GM23338 (cell line): ENCODE results near the gene PPP1R15B. TPM values are rescaled to one million over a fixed set of nuclear protein-coding genes. Genes with fewer than 3 reads are reported as not detected.

Source experiments
- ATAC-seq: fragments of 200-7000 bp; cut with Tn5 transposase; 3 replicates; pipeline ENCODE4 v1.9.1; 2020
- DNase-seq: peaks from one replicate; pipeline ENCODE4 v3.0.0-alpha.2; 2015; ENCODE audit warnings: low spot score
- H2AFZ ChIP-seq: fragments of 200-600 bp; sonication (generic); 2 replicates; pipeline ENCODE4 v1.8.0; 2016; ENCODE audit warnings: antibody characterized with exemption, mild to moderate bottlenecking, moderate library complexity
- H3F3A ChIP-seq: fragments of 200-600 bp; sonication (generic); replicated peaks from 2 replicates; pipeline ENCODE4 v1.8.0; 2017; ENCODE audit warnings: antibody characterized with exemption, mixed run types, low read depth
- H3K27ac ChIP-seq: fragments of 200-600 bp; sonication (generic); 2 replicates; pipeline ENCODE4 v1.6.1; 2016; ENCODE audit warnings: low read depth
- H3K27me3 ChIP-seq: fragments of 200-600 bp; sonication (generic); 2 replicates; pipeline ENCODE4 v1.8.0; 2016; ENCODE audit warnings: mild to moderate bottlenecking, mixed run types, moderate library complexity; ENCODE audit not compliant: insufficient read depth
- H3K36me3 ChIP-seq: fragments of 200-600 bp; sonication (generic); 2 replicates; pipeline ENCODE4 v1.8.0; 2016; ENCODE audit warnings: mild to moderate bottlenecking; ENCODE audit not compliant: insufficient read depth
- H3K4me1 ChIP-seq: fragments of 200-600 bp; sonication (generic); 2 replicates; pipeline ENCODE4 v1.8.0; 2016; ENCODE audit warnings: mild to moderate bottlenecking, moderate library complexity; ENCODE audit not compliant: insufficient read depth
- H3K4me2 ChIP-seq: fragments of 200-600 bp; sonication (generic); 2 replicates; pipeline ENCODE4 v1.7.1; 2017; ENCODE audit warnings: mixed run types
- H3K4me3 ChIP-seq: fragments of 200-600 bp; sonication (generic); 2 replicates; pipeline ENCODE4 v1.6.1; 2016; ENCODE audit warnings: mixed run types
- H3K79me2 ChIP-seq: fragments of 200-600 bp; sonication (generic); replicated peaks from 2 replicates; pipeline ENCODE4 v1.8.0; 2017; ENCODE audit warnings: mild to moderate bottlenecking; ENCODE audit not compliant: insufficient read depth
- H3K9me2 ChIP-seq: fragments of 200-600 bp; sonication (generic); 2 replicates; pipeline ENCODE4 v1.8.0; 2017; ENCODE audit not compliant: insufficient read depth
- H4K20me1 ChIP-seq: fragments of 200-600 bp; sonication (generic); replicated peaks from 2 replicates; pipeline ENCODE4 v1.8.0; 2017; ENCODE audit warnings: mild to moderate bottlenecking; ENCODE audit not compliant: insufficient read depth
- H3K27ac Mint-ChIP-seq: 2 replicates; pipeline ENCODE4 v1.8.0; 2020; ENCODE audit warnings: inconsistent platforms, mild to moderate bottlenecking, moderate library complexity, mixed read lengths
- H3K27me3 Mint-ChIP-seq: 3 replicates; pipeline ENCODE4 v1.8.0; 2022; ENCODE audit warnings: low read depth, mild to moderate bottlenecking, moderate library complexity, mixed read lengths, inconsistent platforms; ENCODE audit not compliant: insufficient read depth, poor library complexity
- H3K36me3 Mint-ChIP-seq: 3 replicates; pipeline ENCODE4 v1.8.0; 2021; ENCODE audit warnings: low read depth, mild to moderate bottlenecking, inconsistent platforms, moderate library complexity, mixed read lengths
- H3K4me1 Mint-ChIP-seq: 3 replicates; pipeline ENCODE4 v1.8.0; 2020; ENCODE audit warnings: mild to moderate bottlenecking, inconsistent platforms, mixed read lengths
- H3K4me3 Mint-ChIP-seq: 3 replicates; pipeline ENCODE4 v1.8.0; 2021; ENCODE audit warnings: moderate library complexity, mild to moderate bottlenecking, inconsistent platforms, mixed read lengths
- H3K9me3 Mint-ChIP-seq: 3 replicates; pipeline ENCODE4 v1.8.0; 2020; ENCODE audit warnings: moderate library complexity, mild to moderate bottlenecking, inconsistent platforms, mixed read lengths
- CREB1 ChIP-seq: fragments of 250-450 bp; sonication (Bioruptor Pico); IDR thresholded peaks from 2 replicates; pipeline ENCODE4 v1.5.0; 2020; ENCODE audit warnings: low read depth, mild to moderate bottlenecking, moderate library complexity
- EZH2 ChIP-seq: fragments of 200-600 bp; sonication (generic); IDR thresholded peaks from one replicate; pipeline ENCODE4 v1.8.0; 2017; ENCODE audit warnings: antibody characterized with exemption, mild to moderate bottlenecking, low read depth; ENCODE audit not compliant: unreplicated experiment
- EZH2phosphoT487 ChIP-seq: fragments of 200-600 bp; sonication (generic); IDR thresholded peaks from one replicate; pipeline ENCODE4 v1.8.1; 2018; ENCODE audit warnings: antibody characterized with exemption; ENCODE audit not compliant: unreplicated experiment
- JUNB ChIP-seq: IDR thresholded peaks from one replicate; pipeline ENCODE4 v1.6.1; 2016; ENCODE audit warnings: antibody characterized with exemption; ENCODE audit not compliant: unreplicated experiment
- NANOG ChIP-seq: IDR thresholded peaks from 2 replicates; pipeline ENCODE4 v1.6.1; 2016; ENCODE audit warnings: antibody characterized with exemption, borderline replicate concordance
- POLR2AphosphoS5 ChIP-seq: IDR thresholded peaks from 2 replicates; pipeline ENCODE4 v1.6.1; 2016; ENCODE audit warnings: antibody characterized with exemption, low read depth
- STAT1 ChIP-seq: IDR thresholded peaks from one replicate; pipeline ENCODE4 v1.6.1; 2016; ENCODE audit warnings: antibody characterized with exemption; ENCODE audit not compliant: unreplicated experiment
- ZNF114 ChIP-seq: fragments of 250-450 bp; sonication (Bioruptor Pico); IDR thresholded peaks from 2 replicates; pipeline ENCODE4 v1.5.0; 2020; ENCODE audit warnings: mild to moderate bottlenecking, moderate library complexity
- ZNF331 ChIP-seq: fragments of 250-450 bp; sonication (Bioruptor Pico); IDR thresholded peaks from 2 replicates; pipeline ENCODE4 v1.5.0; 2020; ENCODE audit warnings: low read depth, mild to moderate bottlenecking, moderate library complexity
- polyA plus RNA-seq: library from polyadenylated mRNA; unstranded; fragments of >200 nt; fragmentation: Nextera tagmentation; extraction: Ambion mirVana; gene quantifications from 2 replicates; pipeline ENCODE4 v1.2.1, GENCODE V29; 2016
- total RNA-seq: library from RNA; depleted of rRNA; stranded (reverse); fragments of >200 nt; shearing (Covaris generic); gene quantifications from 2 replicates; pipeline ENCODE4 v1.2.3, GENCODE V29; 2014
- TF ChIP-seq, protein P1 (sequence below), 2 experiments: fragments of 200-600 bp in 1 of 2; sonication (generic) in 1 of 2; conservative IDR thresholded peaks; 2 replicates each; pipeline versions ENCODE4 v1.5.1 to v1.6.1; 2016 to 2017; ENCODE audit warnings: antibody characterized with exemption in 2 of 2, low read depth in 2 of 2, mild to moderate bottlenecking in 2 of 2, moderate library complexity in 1 of 2
- TF ChIP-seq, protein P2 (sequence below): IDR thresholded peaks from 2 replicates; pipeline ENCODE4 v1.6.1; 2016; ENCODE audit warnings: antibody characterized with exemption
- TF ChIP-seq, protein P3 (sequence below): IDR thresholded peaks from one replicate; pipeline ENCODE4 v1.6.1; 2018; ENCODE audit warnings: antibody characterized with exemption; ENCODE audit not compliant: unreplicated experiment
- TF ChIP-seq, protein P4 (sequence below): fragments of 250-450 bp; sonication (Bioruptor Pico); IDR thresholded peaks from 2 replicates; pipeline ENCODE4 v1.5.0; 2020; ENCODE audit warnings: mild to moderate bottlenecking, moderate library complexity

The PPP1R15B gene
- total and polyA plus RNA-seq, 2 experiments from 2014 or later = 17.3 to 64.3 TPM

DNA sequence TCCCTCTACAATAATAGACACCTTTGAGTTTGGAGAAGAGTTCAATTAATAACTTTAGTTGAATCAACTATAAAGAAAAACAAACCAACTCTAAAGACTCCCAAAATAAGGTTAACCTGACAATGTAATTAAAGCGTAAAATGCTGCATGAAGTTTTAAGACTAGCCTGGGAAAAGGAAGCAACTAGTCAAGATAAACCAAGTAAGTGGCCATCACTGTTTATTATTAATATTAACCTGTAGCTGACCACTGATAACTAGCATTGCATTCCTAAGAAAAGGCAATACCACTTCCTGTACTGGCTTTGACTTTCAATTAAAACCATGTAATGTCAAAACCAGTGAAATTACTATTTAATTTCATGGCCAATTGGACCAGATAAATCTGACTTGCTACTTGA lies 3.0 kb downstream of the PPP1R15B start:
- Histone ChIP-seq H2AFZ (no peak overlapping the region), H3K4me3 (peak overlapping the region; percentile 97), H4K20me1 (peaks cover 70% of the 10 kb centered on the region), H3F3A (peaks cover 14% of the 10 kb centered on the region; the same call in 1 of the 2 replicates), H3K79me2 (peaks cover 80% of the 10 kb centered on the region), H3K36me3 (peaks cover 21% of the 10 kb centered on the region), H3K27ac (no peak overlapping the region), H3K27me3 (no peaks in the 10 kb centered on the region), H3K9me2 (no peaks in the 10 kb centered on the region), H3K4me2 (peak overlapping the region; percentile 84), H3K4me1 (peaks cover 5% of the 10 kb centered on the region)
- H3K4me3 Mint-ChIP-seq = peak overlapping the region; percentile 94
- DNase-seq = no peak
- H3K9me3 Mint-ChIP-seq = no peaks in the 10 kb centered on the region
- no peak for TF ChIP-seq ZNF331 (CRISPR knock-in tag)
- TF ChIP-seq EZH2 = no peak
- no peak for TF ChIP-seq CREB1
- TF ChIP-seq, protein P1, sequence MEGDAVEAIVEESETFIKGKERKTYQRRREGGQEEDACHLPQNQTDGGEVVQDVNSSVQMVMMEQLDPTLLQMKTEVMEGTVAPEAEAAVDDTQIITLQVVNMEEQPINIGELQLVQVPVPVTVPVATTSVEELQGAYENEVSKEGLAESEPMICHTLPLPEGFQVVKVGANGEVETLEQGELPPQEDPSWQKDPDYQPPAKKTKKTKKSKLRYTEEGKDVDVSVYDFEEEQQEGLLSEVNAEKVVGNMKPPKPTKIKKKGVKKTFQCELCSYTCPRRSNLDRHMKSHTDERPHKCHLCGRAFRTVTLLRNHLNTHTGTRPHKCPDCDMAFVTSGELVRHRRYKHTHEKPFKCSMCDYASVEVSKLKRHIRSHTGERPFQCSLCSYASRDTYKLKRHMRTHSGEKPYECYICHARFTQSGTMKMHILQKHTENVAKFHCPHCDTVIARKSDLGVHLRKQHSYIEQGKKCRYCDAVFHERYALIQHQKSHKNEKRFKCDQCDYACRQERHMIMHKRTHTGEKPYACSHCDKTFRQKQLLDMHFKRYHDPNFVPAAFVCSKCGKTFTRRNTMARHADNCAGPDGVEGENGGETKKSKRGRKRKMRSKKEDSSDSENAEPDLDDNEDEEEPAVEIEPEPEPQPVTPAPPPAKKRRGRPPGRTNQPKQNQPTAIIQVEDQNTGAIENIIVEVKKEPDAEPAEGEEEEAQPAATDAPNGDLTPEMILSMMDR (conservative IDR thresholded peaks at IDR 0.05; ENCODE audit: low read depth in 2 of 2) = no peak
- no peak for TF ChIP-seq STAT1
- TF ChIP-seq POLR2AphosphoS5 = no peak
- TF ChIP-seq, protein P2, sequence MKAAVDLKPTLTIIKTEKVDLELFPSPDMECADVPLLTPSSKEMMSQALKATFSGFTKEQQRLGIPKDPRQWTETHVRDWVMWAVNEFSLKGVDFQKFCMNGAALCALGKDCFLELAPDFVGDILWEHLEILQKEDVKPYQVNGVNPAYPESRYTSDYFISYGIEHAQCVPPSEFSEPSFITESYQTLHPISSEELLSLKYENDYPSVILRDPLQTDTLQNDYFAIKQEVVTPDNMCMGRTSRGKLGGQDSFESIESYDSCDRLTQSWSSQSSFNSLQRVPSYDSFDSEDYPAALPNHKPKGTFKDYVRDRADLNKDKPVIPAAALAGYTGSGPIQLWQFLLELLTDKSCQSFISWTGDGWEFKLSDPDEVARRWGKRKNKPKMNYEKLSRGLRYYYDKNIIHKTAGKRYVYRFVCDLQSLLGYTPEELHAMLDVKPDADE = no peak
- TF ChIP-seq, protein P3, sequence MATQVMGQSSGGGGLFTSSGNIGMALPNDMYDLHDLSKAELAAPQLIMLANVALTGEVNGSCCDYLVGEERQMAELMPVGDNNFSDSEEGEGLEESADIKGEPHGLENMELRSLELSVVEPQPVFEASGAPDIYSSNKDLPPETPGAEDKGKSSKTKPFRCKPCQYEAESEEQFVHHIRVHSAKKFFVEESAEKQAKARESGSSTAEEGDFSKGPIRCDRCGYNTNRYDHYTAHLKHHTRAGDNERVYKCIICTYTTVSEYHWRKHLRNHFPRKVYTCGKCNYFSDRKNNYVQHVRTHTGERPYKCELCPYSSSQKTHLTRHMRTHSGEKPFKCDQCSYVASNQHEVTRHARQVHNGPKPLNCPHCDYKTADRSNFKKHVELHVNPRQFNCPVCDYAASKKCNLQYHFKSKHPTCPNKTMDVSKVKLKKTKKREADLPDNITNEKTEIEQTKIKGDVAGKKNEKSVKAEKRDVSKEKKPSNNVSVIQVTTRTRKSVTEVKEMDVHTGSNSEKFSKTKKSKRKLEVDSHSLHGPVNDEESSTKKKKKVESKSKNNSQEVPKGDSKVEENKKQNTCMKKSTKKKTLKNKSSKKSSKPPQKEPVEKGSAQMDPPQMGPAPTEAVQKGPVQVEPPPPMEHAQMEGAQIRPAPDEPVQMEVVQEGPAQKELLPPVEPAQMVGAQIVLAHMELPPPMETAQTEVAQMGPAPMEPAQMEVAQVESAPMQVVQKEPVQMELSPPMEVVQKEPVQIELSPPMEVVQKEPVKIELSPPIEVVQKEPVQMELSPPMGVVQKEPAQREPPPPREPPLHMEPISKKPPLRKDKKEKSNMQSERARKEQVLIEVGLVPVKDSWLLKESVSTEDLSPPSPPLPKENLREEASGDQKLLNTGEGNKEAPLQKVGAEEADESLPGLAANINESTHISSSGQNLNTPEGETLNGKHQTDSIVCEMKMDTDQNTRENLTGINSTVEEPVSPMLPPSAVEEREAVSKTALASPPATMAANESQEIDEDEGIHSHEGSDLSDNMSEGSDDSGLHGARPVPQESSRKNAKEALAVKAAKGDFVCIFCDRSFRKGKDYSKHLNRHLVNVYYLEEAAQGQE = no peak
- TF ChIP-seq, protein P4, sequence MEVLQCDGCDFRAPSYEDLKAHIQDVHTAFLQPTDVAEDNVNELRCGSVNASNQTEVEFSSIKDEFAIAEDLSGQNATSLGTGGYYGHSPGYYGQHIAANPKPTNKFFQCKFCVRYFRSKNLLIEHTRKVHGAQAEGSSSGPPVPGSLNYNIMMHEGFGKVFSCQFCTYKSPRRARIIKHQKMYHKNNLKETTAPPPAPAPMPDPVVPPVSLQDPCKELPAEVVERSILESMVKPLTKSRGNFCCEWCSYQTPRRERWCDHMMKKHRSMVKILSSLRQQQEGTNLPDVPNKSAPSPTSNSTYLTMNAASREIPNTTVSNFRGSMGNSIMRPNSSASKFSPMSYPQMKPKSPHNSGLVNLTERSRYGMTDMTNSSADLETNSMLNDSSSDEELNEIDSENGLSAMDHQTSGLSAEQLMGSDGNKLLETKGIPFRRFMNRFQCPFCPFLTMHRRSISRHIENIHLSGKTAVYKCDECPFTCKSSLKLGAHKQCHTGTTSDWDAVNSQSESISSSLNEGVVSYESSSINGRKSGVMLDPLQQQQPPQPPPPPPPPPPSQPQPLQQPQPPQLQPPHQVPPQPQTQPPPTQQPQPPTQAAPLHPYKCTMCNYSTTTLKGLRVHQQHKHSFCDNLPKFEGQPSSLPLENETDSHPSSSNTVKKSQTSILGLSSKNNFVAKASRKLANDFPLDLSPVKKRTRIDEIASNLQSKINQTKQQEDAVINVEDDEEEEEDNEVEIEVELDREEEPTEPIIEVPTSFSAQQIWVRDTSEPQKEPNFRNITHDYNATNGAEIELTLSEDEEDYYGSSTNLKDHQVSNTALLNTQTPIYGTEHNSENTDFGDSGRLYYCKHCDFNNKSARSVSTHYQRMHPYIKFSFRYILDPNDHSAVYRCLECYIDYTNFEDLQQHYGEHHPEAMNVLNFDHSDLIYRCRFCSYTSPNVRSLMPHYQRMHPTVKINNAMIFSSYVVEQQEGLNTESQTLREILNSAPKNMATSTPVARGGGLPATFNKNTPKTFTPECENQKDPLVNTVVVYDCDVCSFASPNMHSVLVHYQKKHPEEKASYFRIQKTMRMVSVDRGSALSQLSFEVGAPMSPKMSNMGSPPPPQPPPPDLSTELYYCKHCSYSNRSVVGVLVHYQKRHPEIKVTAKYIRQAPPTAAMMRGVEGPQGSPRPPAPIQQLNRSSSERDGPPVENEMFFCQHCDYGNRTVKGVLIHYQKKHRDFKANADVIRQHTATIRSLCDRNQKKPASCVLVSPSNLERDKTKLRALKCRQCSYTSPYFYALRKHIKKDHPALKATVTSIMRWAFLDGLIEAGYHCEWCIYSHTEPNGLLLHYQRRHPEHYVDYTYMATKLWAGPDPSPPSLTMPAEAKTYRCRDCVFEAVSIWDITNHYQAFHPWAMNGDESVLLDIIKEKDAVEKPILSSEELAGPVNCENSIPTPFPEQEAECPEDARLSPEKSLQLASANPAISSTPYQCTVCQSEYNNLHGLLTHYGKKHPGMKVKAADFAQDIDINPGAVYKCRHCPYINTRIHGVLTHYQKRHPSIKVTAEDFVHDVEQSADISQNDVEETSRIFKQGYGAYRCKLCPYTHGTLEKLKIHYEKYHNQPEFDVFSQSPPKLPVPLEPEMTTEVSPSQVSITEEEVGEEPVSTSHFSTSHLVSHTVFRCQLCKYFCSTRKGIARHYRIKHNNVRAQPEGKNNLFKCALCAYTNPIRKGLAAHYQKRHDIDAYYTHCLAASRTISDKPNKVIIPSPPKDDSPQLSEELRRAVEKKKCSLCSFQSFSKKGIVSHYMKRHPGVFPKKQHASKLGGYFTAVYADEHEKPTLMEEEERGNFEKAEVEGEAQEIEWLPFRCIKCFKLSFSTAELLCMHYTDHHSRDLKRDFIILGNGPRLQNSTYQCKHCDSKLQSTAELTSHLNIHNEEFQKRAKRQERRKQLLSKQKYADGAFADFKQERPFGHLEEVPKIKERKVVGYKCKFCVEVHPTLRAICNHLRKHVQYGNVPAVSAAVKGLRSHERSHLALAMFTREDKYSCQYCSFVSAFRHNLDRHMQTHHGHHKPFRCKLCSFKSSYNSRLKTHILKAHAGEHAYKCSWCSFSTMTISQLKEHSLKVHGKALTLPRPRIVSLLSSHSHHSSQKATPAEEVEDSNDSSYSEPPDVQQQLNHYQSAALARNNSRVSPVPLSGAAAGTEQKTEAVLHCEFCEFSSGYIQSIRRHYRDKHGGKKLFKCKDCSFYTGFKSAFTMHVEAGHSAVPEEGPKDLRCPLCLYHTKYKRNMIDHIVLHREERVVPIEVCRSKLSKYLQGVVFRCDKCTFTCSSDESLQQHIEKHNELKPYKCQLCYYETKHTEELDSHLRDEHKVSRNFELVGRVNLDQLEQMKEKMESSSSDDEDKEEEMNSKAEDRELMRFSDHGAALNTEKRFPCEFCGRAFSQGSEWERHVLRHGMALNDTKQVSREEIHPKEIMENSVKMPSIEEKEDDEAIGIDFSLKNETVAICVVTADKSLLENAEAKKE (CRISPR knock-in tag) = no peak
- TF ChIP-seq ZNF114 (CRISPR knock-in tag) = no peak
- TF ChIP-seq EZH2phosphoT487 = no peak
- no peak for TF ChIP-seq JUNB
- TF ChIP-seq NANOG = no peak
- H3K4me1 Mint-ChIP-seq = peaks cover 3% of the 10 kb centered on the region; the same call in 2 of the 3 replicates
- peaks cover 18% of the 10 kb centered on the region for H3K27me3 Mint-ChIP-seq
- no peak for ATAC-seq
- peaks cover 60% of the 10 kb centered on the region for H3K36me3 Mint-ChIP-seq
- no peak overlapping the region for H3K27ac Mint-ChIP-seq
